T-helper 2 cell treated with Interferon-gamma antibody and Interleukin-4, amounts not matched to agents 100 ng/mL and 5 ng/mL, for 36 hours (primary cell): ENCODE measurements around the gene TEAD4. TPM values are rescaled to one million over a fixed set of nuclear protein-coding genes. Genes with fewer than 3 reads are reported as not detected.

Source experiments
- intact Hi-C: fragments of 100-400 bp; cut with micrococcal nuclease; formaldehyde crosslinking; loops from one replicate; pipeline ENCODE4 v1.15.1; 2023
- total RNA-seq: library from RNA; stranded (reverse); gene quantifications from 2 replicates; pipeline ENCODE4 v1.2.3, GENCODE V29; 2022

The TEAD4 gene
- total RNA-seq, 1 donor from 2014 or later: 1.8 TPM

- intact Hi-C loops: no loop called here
Measured at GRCh38 chr12:3030821-3031429, 71.7 kb downstream of the TEAD4 start.

- intact Hi-C loops: no loop called here
Measured at GRCh38 chr12:3032161-3032560, 73.0 kb downstream of the TEAD4 start.

GRCh38 chr12:3032770-3033538 is 73.8 kb downstream of the TEAD4 start:
- intact Hi-C loops: no loop called here

GRCh38 chr12:3033539-3033867 is 74.3 kb downstream of the TEAD4 start:
- intact Hi-C loops: no loop called here

GRCh38 chr12:3034067-3034750 is 75.0 kb downstream of the TEAD4 start:
- intact Hi-C loops: no loop called here

- intact Hi-C loops: no loop called here
Measured at GRCh38 chr12:3035171-3035570, 76.0 kb downstream of the TEAD4 start.

- intact Hi-C loops: no loop called here
Measured at GRCh38 chr12:3035815-3036702, 76.9 kb downstream of the TEAD4 start.

- intact Hi-C loops: no loop called here
Measured at GRCh38 chr12:3036901-3037600, 77.9 kb downstream of the TEAD4 start.

GRCh38 chr12:3038166-3038565 is 79.0 kb downstream of the TEAD4 start:
- intact Hi-C loops: no loop called here

GRCh38 chr12:3038926-3039510 is 79.8 kb downstream of the TEAD4 start:
- intact Hi-C loops: no loop called here

GRCh38 chr12:3040026-3040656 is 80.9 kb downstream of the TEAD4 start:
- intact Hi-C loops: loop anchor here (2.0 kb wide), 1 partner anchor 149 kb away; the partner anchor contains the start of gene TULP3

- intact Hi-C loops: loop anchor here (1.0 to 2.0 kb wide), 2 partner anchors 150 to 156 kb away; partner anchors contain the start of gene TULP3
Measured at GRCh38 chr12:3040663-3041544, 81.7 kb downstream of the TEAD4 start.

- intact Hi-C loops: loop anchor here (1.0 to 2.0 kb wide), 2 partner anchors 151 to 156 kb away; partner anchors contain the start of gene TULP3
Measured at GRCh38 chr12:3041558-3042164, 82.5 kb downstream of the TEAD4 start.

- intact Hi-C loops: no loop called here
Measured at GRCh38 chr12:3042394-3042793, 83.2 kb downstream of the TEAD4 start.

- intact Hi-C loops: no loop called here
Measured at GRCh38 chr12:3042826-3043225, 83.6 kb downstream of the TEAD4 start.

GRCh38 chr12:3043406-3043805 is 84.2 kb downstream of the TEAD4 start:
- intact Hi-C loops: no loop called here

- intact Hi-C loops: no loop called here
Measured at GRCh38 chr12:3044141-3044630, 85.0 kb downstream of the TEAD4 start.

GRCh38 chr12:3045494-3045893 is 86.3 kb downstream of the TEAD4 start:
- intact Hi-C loops: no loop called here
